ENCODE data around the gene AJM1.
"Not testable (repeated sequence)": the region's sequence is repeated elsewhere in the genome, so short reads cannot be mapped to it uniquely, and the experiment has no call there.

The AJM1 gene

DNA sequence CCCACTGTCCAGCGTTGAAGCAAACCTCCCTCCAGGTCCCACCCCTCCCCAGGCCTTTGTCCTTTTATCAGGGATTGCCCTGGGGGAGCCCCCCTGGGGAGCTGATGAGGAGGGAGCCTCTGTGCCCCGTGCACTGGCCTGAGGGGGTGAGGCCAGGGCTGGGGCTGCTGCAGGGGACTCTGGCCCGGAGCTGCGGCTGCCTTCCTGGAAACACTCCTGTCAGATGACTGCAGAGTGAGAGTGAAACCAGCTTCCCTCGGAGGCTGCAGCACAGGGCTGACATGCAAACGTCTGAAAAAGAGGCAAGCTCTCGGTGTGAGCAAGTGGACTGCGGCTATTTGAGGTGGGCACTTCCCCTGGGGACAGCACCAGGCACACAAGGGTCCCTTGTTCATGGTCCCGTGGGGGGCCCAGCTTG lies 39.4 kb downstream of the AJM1 start:
- POLR2A ChIA-PET = interaction anchor here (1.0 kb wide), 1 partner anchor 34 kb away, joined by 5 read pairs; no protein-coding TSS in a partner anchor
- TF ChIP-seq, protein P1, sequence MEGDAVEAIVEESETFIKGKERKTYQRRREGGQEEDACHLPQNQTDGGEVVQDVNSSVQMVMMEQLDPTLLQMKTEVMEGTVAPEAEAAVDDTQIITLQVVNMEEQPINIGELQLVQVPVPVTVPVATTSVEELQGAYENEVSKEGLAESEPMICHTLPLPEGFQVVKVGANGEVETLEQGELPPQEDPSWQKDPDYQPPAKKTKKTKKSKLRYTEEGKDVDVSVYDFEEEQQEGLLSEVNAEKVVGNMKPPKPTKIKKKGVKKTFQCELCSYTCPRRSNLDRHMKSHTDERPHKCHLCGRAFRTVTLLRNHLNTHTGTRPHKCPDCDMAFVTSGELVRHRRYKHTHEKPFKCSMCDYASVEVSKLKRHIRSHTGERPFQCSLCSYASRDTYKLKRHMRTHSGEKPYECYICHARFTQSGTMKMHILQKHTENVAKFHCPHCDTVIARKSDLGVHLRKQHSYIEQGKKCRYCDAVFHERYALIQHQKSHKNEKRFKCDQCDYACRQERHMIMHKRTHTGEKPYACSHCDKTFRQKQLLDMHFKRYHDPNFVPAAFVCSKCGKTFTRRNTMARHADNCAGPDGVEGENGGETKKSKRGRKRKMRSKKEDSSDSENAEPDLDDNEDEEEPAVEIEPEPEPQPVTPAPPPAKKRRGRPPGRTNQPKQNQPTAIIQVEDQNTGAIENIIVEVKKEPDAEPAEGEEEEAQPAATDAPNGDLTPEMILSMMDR (IDR thresholded peaks at IDR 0.05; ENCODE audit: control extremely low read depth, extremely low read depth, low read depth, missing control alignments) = no peak
- peak; percentile 70 for DNase-seq (ENCODE audit: extremely low spot score)
- CTCF ChIA-PET = interaction anchor here (0.8 to 2.7 kb wide), 11 partner anchors 12 to 165 kb away, joined by 3 to 13 read pairs (median 4); partner anchors contain the start of genes AJM1 and NPDC1

DNA sequence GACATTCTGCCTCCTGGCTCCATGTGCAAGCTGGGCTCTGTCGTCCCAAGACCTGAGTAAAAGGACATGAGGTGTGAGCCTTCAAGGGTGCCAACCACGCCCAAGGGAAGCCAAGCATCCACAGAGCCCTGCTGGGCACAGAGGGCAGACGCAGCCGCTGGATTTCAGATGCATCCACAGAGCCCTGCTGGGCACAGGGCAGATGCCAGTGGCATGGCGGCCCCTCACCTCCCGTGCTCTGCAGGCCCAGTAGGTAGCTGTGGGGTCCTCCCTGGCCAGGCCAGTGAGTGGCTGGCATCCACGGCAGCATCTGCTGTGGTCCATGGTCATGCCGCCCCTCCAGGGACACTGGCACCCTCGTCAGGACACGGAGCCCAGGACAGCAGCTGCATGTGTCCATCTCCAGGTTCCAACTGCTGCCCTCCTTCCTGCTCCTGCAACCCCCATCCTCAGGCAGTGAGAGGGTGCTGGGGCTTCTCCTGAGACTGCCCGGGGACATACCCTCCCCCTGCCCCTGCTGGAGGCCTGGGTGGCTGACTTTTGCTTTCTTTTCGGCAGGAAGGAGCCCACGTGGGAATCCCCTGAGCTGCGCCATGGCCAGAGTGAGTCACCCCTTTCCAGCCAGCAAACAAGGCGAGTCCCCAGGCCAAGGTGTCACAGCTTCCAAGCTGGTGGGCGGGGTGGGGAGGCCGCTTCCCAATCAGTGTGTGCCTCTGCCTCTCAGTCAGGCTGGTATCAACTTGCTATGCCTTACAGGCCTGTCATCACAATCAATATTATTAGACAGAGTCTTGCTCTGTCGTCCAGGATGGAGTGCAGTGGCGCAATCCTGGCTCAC lies 40.0 kb downstream of the AJM1 start:
- ChIA-PET CTCF (interaction anchor here (1.0 to 2.7 kb wide), 11 partner anchors 12 to 164 kb away, joined by 3 to 13 read pairs (median 4); partner anchors contain the start of genes AJM1 and NPDC1), POLR2A (interaction anchor here (1.0 kb wide), 1 partner anchor 35 kb away, joined by 5 read pairs; no protein-coding TSS in a partner anchor)
- DNase-seq (ENCODE audit: extremely low spot score) = peak; percentile 87
- TF ChIP-seq, protein P1 (IDR thresholded peaks at IDR 0.05; ENCODE audit: control extremely low read depth, extremely low read depth, low read depth, missing control alignments) = no peak

DNA sequence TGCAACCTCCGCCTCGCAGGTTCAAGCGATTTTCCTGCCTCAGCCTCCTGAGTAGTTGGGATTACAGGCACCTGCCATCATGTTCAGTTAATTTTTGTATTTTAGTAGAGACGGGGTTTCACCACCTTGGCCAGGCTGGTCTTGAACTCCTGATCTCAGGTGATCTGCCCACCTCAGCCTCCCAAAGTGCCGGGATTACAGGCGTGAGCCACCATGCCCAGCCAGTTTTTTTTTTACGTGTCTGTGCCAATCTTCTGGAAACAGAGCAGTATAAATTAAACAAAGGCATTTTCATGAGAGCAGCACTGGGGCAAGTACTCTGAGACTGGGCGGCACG lies 40.6 kb downstream of the AJM1 start:
- CTCF ChIA-PET = interaction anchor here (1.1 to 2.0 kb wide), 5 partner anchors 13 to 164 kb away, joined by 3 to 10 read pairs (median 4); partner anchors contain the start of gene NPDC1
- POLR2A ChIA-PET; DNase-seq (ENCODE audit: extremely low spot score): not testable (repeated sequence)

DNA sequence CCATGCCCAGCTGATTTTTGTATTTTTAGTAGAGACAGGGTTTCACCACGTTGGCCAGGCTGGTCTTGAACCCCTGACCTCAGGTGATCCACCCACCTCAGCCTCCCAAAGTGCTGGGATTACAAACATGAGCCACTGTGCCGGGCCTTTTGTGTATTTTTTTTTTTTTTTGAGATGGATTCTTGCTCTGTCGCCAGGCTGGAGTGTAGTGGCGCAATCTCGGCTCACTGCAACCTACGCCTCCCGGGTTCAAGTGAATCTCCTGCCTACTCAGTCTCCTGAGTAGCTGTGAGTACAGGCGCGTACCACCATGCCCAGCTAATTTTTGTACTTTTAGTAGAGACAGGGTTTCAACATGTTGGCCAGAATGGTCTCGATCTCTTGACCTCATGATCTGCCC lies 41.4 kb downstream of the AJM1 start:
- DNase-seq (ENCODE audit: extremely low spot score) = not testable (repeated sequence)
- POLR2A ChIA-PET = interaction anchor here (0.5 kb wide), 1 partner anchor 61 kb away, joined by 4 read pairs; the partner anchor contains the start of gene FBXW5
- CTCF ChIA-PET = interaction anchor here (0.8 to 1.8 kb wide), 2 partner anchors 15 kb away, joined by 3 to 5 read pairs; no protein-coding TSS in a partner anchor

DNA sequence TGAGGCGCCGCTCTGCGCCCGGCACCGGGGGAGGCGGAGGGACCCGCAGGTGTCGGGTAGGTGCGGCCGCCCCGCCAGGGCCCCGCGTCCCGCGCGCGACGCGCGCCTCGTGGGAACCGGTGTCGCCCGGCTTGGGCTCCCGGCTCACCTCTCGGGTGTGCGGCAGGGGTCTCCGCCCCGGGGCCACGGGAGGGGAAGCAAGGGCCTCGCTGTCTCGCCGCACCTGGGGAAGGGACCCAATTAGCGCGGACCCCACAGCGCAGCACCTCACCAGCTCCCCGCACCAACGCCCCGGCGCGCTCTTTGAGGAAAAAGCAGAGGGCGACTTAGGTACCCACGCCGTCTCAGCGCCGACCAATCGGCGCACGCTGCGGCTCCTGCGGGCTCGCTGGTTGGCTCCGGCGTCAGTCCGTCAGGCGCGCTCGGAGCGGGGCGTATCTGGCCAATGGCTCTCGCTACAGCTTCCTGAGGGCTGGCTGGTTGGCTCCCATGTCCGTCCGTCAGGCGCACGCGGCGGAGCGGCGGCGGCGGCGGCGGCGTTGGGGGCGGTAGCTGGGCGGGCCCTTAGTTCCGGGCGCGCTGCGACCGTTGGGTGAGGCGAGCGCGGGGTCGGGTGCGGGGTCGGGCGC lies 43.8 kb downstream of the AJM1 start, which contains the start of gene TRAF2:
Gene TRAF2, plus strand, starts transcription at position 567 of the 629 bp plus-strand sequence. CDS start 12,225 bp downstream, outside the sequence.
- ChIA-PET POLR2A (interaction anchor here (0.6 to 1.7 kb wide), 6 partner anchors 12 to 740 kb away, joined by 3 to 8 read pairs (median 4); partner anchors contain the start of genes AJM1 and EDF1), CTCF (interaction anchor here (1.1 to 2.0 kb wide), 4 partner anchors 14 to 58 kb away, joined by 3 to 8 read pairs (median 4); partner anchors contain the start of genes AJM1 and FBXW5)
- peak; percentile 100 for DNase-seq (ENCODE audit: extremely low spot score)
- TF ChIP-seq, protein P1 (IDR thresholded peaks at IDR 0.05; ENCODE audit: control extremely low read depth, extremely low read depth, low read depth, missing control alignments) = no peak

DNA sequence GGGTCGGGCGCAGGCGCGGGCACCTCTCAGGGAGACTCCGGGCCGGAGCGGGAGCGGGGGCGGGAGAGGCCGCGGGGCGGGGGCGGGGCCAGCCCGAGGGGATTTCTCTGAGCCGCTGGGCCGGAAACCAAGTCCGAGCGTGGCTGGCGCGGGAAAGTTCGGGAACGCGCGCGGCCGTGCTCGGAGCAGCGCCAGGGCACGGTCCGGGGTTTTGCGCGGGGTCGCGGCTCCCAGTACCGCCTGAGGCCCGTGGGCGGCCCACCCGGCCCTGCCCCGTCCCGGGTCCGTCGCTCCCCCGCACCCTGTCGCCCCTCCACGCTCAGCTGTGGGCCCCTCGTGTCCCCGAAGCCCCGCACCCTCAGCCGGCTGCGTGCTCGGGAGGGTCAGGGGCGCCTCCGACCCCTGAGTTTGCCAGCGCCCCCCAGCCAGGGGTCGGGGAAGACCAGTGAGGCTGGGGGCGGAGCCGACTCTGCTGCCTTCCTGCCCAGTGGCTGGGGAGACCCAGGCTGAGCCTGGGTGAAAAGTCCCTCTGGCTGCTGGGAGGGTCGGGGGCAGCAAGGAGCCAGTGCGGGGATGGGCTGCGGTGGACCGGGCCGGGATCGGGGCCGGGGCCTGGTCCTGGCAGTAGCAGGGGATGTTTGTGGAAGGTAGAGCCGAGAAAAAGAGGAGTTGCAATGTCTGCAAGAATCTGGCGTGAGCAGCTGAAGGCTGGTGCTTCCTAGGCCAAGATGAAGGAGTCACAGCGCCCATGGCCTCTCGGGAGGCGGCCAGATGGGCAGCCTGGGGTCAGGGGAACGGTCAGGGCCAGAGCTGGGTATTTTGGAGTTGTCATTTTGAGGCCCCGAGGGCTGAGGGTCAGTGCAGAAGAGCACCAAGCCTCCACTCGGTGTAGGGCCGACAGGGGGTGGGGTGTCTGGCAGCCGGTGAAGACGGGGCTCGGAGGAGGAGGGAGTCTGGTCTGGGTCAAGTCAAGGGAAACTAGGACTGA lies 44.6 kb downstream of the AJM1 start:
- peak; percentile 79 for DNase-seq (ENCODE audit: extremely low spot score)
- POLR2A ChIA-PET = interaction anchor here (0.7 to 1.7 kb wide), 5 partner anchors 11 to 45 kb away, joined by 3 to 8 read pairs (median 4); partner anchors contain the start of genes AJM1 and EDF1
- CTCF ChIA-PET = interaction anchor here (1.1 to 2.0 kb wide), 4 partner anchors 11 to 57 kb away, joined by 3 to 8 read pairs (median 4); partner anchors contain the start of genes AJM1 and FBXW5
- TF ChIP-seq, protein P1 (IDR thresholded peaks at IDR 0.05; ENCODE audit: control extremely low read depth, extremely low read depth, low read depth, missing control alignments) = no peak
